ENCODE data around the gene NAT16.

GRCh38 chr7:101200862-101201599 is 20.9 kb upstream of the NAT16 start, which contains the start of gene MOGAT3:
- TF ChIP-seq CTCF (IDR thresholded peaks at IDR 0.05; ENCODE audit: insufficient read depth, low read depth, low read length), result no peak
- TF ChIP-seq EZH2 (IDR thresholded peaks at IDR 0.05; ENCODE audit: insufficient read depth, low read length), result no peak

All from astrocyte (in vitro differentiated cells and primary cell).